Lung microvascular endothelial cell (primary cell): Measurements from ENCODE around the gene STK35. TPM values are rescaled to one million over a fixed set of nuclear protein-coding genes. Genes with fewer than 3 reads are reported as not detected.

Source experiments
- DNase-seq, 2 donors: peaks; one replicate each; pipeline versions ENCODE4 v3.0.0 to v3.0.0-alpha.2; 2010; ENCODE audit warnings: low read depth in 2 of 2
- total RNA-seq: library from RNA; depleted of rRNA; stranded (reverse); fragments of >200 nt; gene quantifications from 2 replicates; pipeline ENCODE4 v1.2.1, GENCODE V29; 2014

Gene STK35
- total RNA-seq, 1 donor from 2014 or later: 12.5 TPM

GRCh38 chr20:2133318-2134183 is 31.9 kb downstream of the STK35 start:
- peak in 1 of 2 donors; percentile 60 for DNase-seq

GRCh38 chr20:2135013-2135412 is 33.4 kb downstream of the STK35 start:
- DNase-seq: no peak

GRCh38 chr20:2136275-2136674 is 34.6 kb downstream of the STK35 start:
- no peak for DNase-seq

- DNase-seq: peak in 1 of 2 donors; percentile 84
Observed at GRCh38 chr20:2137552-2138201, 36.0 kb downstream of the STK35 start.

GRCh38 chr20:2138396-2138795 is 36.8 kb downstream of the STK35 start:
- DNase-seq: no peak

- DNase-seq: no peak
Observed at GRCh38 chr20:2139250-2139649, 37.6 kb downstream of the STK35 start.

GRCh38 chr20:2139736-2140135 is 38.1 kb downstream of the STK35 start:
- no peak for DNase-seq

GRCh38 chr20:2140561-2140960 is 38.9 kb downstream of the STK35 start:
- DNase-seq: peak in 1 of 2 donors; percentile 7

- DNase-seq: peak in 1 of 2 donors; percentile 33
Observed at GRCh38 chr20:2141600-2142575, 40.3 kb downstream of the STK35 start.

GRCh38 chr20:2142649-2143048 is 41.0 kb downstream of the STK35 start:
- no peak for DNase-seq

GRCh38 chr20:2143594-2143993 is 42.0 kb downstream of the STK35 start:
- no peak for DNase-seq

GRCh38 chr20:2144850-2145249 is 43.2 kb downstream of the STK35 start:
- DNase-seq: no peak

GRCh38 chr20:2145376-2145775 is 43.7 kb downstream of the STK35 start:
- DNase-seq: no peak

GRCh38 chr20:2146080-2146867 is 44.6 kb downstream of the STK35 start:
- DNase-seq: no peak

- no peak for DNase-seq
Observed at GRCh38 chr20:2149507-2149906, 47.9 kb downstream of the STK35 start.

GRCh38 chr20:2150660-2151059 is 49.0 kb downstream of the STK35 start:
- DNase-seq: no peak

GRCh38 chr20:2151858-2152281 is 50.2 kb downstream of the STK35 start:
- DNase-seq: peak in 1 of 2 donors; percentile 20

- no peak for DNase-seq
Observed at GRCh38 chr20:2152317-2152716, 50.7 kb downstream of the STK35 start.

- DNase-seq: no peak
Observed at GRCh38 chr20:2153326-2153725, 51.7 kb downstream of the STK35 start.

GRCh38 chr20:2156224-2156623 is 54.6 kb downstream of the STK35 start:
- no peak for DNase-seq
